ENCODE measurements around the gene AGBL4. TPM values are rescaled to one million over a fixed set of nuclear protein-coding genes. Genes with fewer than 3 reads are reported as not detected.

AGBL4 gene
- total RNA-seq, 1 experiment from 2014 or later = not detected

- no peak for DNase-seq
- H3K36me3 ChIP-seq (ENCODE audit: control insufficient read depth, insufficient read depth, low read length) = no peaks in the 10 kb centered on the region
- Mint-ChIP-seq H3K27me3 (ENCODE audit: insufficient read depth, unreplicated experiment) (no peaks in the 10 kb centered on the region), H3K9me3 (ENCODE audit: unreplicated experiment) (peaks cover 17% of the 10 kb centered on the region), H3K27ac (ENCODE audit: unreplicated experiment) (no peak overlapping the region), H3K36me3 (ENCODE audit: insufficient read depth, unreplicated experiment) (no peaks in the 10 kb centered on the region), H3K4me3 (ENCODE audit: unreplicated experiment) (no peak overlapping the region), H3K4me1 (ENCODE audit: low read depth, unreplicated experiment) (no peaks in the 10 kb centered on the region)
- H3K4me3 ChIP-seq (ENCODE audit: low read depth, low read length) = no peak overlapping the region
- no peaks in the 10 kb centered on the region; the same call in 1 of the 2 replicates for H3K9me3 ChIP-seq
- intact Hi-C loops (cut with micrococcal nuclease; ENCODE audit: unreplicated experiment) = no loop called here
- TF ChIP-seq CTCF (IDR thresholded peaks at IDR 0.05; ENCODE audit: insufficient read depth in 1 of 2, low read depth in 1 of 2, low read length in 1 of 2, severe bottlenecking in 1 of 2, unreplicated experiment in 1 of 2) = no peak
- ChIA-PET CTCF (no interaction called here), POLR2A (no interaction called here)
- no peaks in the 10 kb centered on the region for H3K4me1 ChIP-seq
- no peaks in the 10 kb centered on the region for H3K27me3 ChIP-seq (replicated peaks; ENCODE audit: control insufficient read depth, insufficient read depth, low read length)
- no TSS peak for BruUV-seq (replicated peaks)
Measured at GRCh38 chr1:49576327-49576901, 447.3 kb downstream of the AGBL4 start.

GRCh38 chr1:49556676-49557234 is 467.0 kb downstream of the AGBL4 start:
- H3K4me3 ChIP-seq (ENCODE audit: low read depth, low read length) = no peak overlapping the region
- intact Hi-C loops (cut with micrococcal nuclease; ENCODE audit: unreplicated experiment) = no loop called here
- Mint-ChIP-seq H3K36me3 (ENCODE audit: insufficient read depth, unreplicated experiment) (no peaks in the 10 kb centered on the region), H3K4me1 (ENCODE audit: low read depth, unreplicated experiment) (no peaks in the 10 kb centered on the region), H3K9me3 (ENCODE audit: unreplicated experiment) (peaks cover 10% of the 10 kb centered on the region), H3K27me3 (ENCODE audit: insufficient read depth, unreplicated experiment) (no peaks in the 10 kb centered on the region), H3K4me3 (ENCODE audit: unreplicated experiment) (no peak overlapping the region), H3K27ac (ENCODE audit: unreplicated experiment) (no peak overlapping the region)
- H3K27me3 ChIP-seq (replicated peaks; ENCODE audit: control insufficient read depth, insufficient read depth, low read length) = no peaks in the 10 kb centered on the region
- DNase-seq = no peak
- CTCF ChIA-PET = no interaction called here
- BruUV-seq (replicated peaks) = no TSS peak
- H3K36me3 ChIP-seq (ENCODE audit: control insufficient read depth, insufficient read depth, low read length) = no peaks in the 10 kb centered on the region
- POLR2A ChIA-PET = no interaction called here
- H3K4me1 ChIP-seq = no peaks in the 10 kb centered on the region
- H3K9me3 ChIP-seq = no peaks in the 10 kb centered on the region
- no peak for TF ChIP-seq CTCF (IDR thresholded peaks at IDR 0.05; ENCODE audit: insufficient read depth in 1 of 2, low read depth in 1 of 2, low read length in 1 of 2, severe bottlenecking in 1 of 2, unreplicated experiment in 1 of 2)

- Mint-ChIP-seq H3K27me3 (ENCODE audit: insufficient read depth, unreplicated experiment) (no peaks in the 10 kb centered on the region), H3K36me3 (ENCODE audit: insufficient read depth, unreplicated experiment) (no peaks in the 10 kb centered on the region), H3K9me3 (ENCODE audit: unreplicated experiment) (no peaks in the 10 kb centered on the region), H3K4me1 (ENCODE audit: low read depth, unreplicated experiment) (no peaks in the 10 kb centered on the region), H3K27ac (ENCODE audit: unreplicated experiment) (no peak overlapping the region), H3K4me3 (ENCODE audit: unreplicated experiment) (no peak overlapping the region)
- no peak for TF ChIP-seq CTCF (IDR thresholded peaks at IDR 0.05; ENCODE audit: insufficient read depth in 1 of 2, low read depth in 1 of 2, low read length in 1 of 2, severe bottlenecking in 1 of 2, unreplicated experiment in 1 of 2)
- no peak for DNase-seq
- H3K4me1 ChIP-seq = no peaks in the 10 kb centered on the region
- no peak overlapping the region for H3K4me3 ChIP-seq (ENCODE audit: low read depth, low read length)
- POLR2A ChIA-PET = no interaction called here
- H3K27me3 ChIP-seq (replicated peaks; ENCODE audit: control insufficient read depth, insufficient read depth, low read length) = no peaks in the 10 kb centered on the region
- no peaks in the 10 kb centered on the region for H3K9me3 ChIP-seq
- CTCF ChIA-PET = no interaction called here
- intact Hi-C loops (cut with micrococcal nuclease; ENCODE audit: unreplicated experiment) = no loop called here
- H3K36me3 ChIP-seq (ENCODE audit: control insufficient read depth, insufficient read depth, low read length) = no peaks in the 10 kb centered on the region
- BruUV-seq (replicated peaks) = no TSS peak
Measured at GRCh38 chr1:49552101-49552500, 471.7 kb downstream of the AGBL4 start.
